Measurements from ENCODE around the gene NAALADL2. TPM values are rescaled to one million over a fixed set of nuclear protein-coding genes. Genes with fewer than 3 reads are reported as not detected.
A peak's percentile ranks its signal among the peaks of the same experiment; 100 is the strongest.

NAALADL2 gene
- polyA plus RNA-seq, 1 donor from 2014 or later, result 1.6 TPM

DNA sequence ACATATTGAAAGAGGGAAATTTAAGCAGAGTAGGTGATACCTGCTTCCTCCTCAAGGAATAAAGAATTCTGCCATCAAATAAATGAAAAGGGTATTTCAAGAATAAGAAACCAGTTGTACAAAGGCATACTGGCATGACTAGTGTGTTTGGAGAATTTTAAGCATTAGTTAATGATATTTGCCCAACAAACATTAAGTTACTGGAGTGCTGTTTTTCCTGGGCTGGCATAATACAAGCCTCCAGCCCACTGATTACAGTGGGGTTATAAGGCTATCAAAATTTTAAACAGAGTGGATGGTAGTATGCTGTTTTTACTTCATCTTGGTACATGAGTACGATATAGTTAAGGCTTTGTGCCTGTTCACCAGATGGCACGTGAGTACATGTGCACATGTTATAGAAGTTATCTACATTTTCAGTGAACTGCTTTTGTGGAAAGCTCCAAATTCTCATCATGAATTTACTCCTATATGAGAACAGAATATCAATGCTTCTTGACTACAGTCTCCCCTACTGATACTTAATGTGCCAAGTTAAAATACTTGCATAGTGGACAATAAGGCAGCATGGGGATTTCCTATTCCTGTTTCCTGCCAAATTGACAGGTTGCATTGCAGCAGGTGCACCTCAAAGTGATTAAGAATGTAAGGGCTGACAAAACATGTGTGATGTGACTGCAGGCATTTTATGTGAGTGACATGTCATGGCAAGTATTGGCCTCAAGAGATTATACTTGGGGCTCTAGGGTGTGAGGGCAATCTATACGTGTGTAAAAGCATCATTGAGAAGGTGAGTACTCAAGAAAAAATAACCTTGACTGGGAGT lies 14.9 kb downstream of the NAALADL2 start:
- Histone ChIP-seq H3K9me2 (ENCODE audit: insufficient read depth, low read length) (no peaks in the 10 kb centered on the region), H3F3A (ENCODE audit: insufficient read depth, low read length, poor library complexity, severe bottlenecking) (no peaks in the 10 kb centered on the region), H2AFZ (ENCODE audit: low read depth, low read length) (no peak overlapping the region), H3K9me3 (ENCODE audit: low read length) (no peaks in the 10 kb centered on the region), H3K9ac (ENCODE audit: low read length) (no peak overlapping the region), H3K4me2 (ENCODE audit: low read length) (no peak overlapping the region), H3K27me3 (ENCODE audit: insufficient read depth, low read depth, low read length) (no peaks in the 10 kb centered on the region), H3K27ac (ENCODE audit: low read length) (no peak overlapping the region), H3K4me3 (ENCODE audit: low read length) (no peak overlapping the region), H3K36me3 (ENCODE audit: insufficient read depth, low read length) (no peaks in the 10 kb centered on the region), H3K79me2 (replicated peaks; ENCODE audit: insufficient read depth, low read length) (no peaks in the 10 kb centered on the region), H4K20me1 (ENCODE audit: insufficient read depth) (no peaks in the 10 kb centered on the region)
- TF ChIP-seq EZH2 (IDR thresholded peaks at IDR 0.05; ENCODE audit: borderline replicate concordance, insufficient read depth, low read length, poor library complexity, severe bottlenecking), result no peak
- peak; percentile 20 for TF ChIP-seq REST (IDR thresholded peaks at IDR 0.05; ENCODE audit: borderline replicate concordance)
- peak; percentile 96 for TF ChIP-seq POLR2AphosphoS5 (IDR thresholded peaks at IDR 0.05)
- TF ChIP-seq EP300 (conservative IDR thresholded peaks at IDR 0.05; ENCODE audit: poor library complexity, severe bottlenecking), result peak; percentile 95
- TF ChIP-seq CTCF (IDR thresholded peaks at IDR 0.05; ENCODE audit: poor library complexity, severe bottlenecking), result no peak
- no peak for TF ChIP-seq MXI1 (conservative IDR thresholded peaks at IDR 0.05; ENCODE audit: poor library complexity, severe bottlenecking)

DNA sequence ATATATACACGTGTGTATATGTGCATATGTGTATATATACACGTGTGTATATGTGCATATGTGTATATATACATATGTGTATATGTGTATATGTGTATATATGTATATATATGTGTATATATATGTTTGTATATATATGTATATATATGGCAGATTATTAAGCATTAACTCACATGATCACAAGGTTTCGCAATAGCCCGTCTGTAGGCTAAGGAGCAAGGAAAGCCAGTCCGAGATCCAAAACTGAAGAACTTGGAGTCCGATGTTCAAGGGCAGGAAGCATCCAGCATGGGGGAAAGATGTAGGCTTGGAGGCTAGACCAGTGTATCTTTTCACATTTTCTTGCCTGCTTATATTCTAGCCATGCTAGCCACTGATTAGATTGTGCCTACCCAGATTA lies 23.7 kb downstream of the NAALADL2 start:
- H4K20me1 ChIP-seq (ENCODE audit: insufficient read depth), result no peaks in the 10 kb centered on the region
- no peak overlapping the region for H2AFZ ChIP-seq (ENCODE audit: low read depth, low read length)
- no peak overlapping the region for H3K9ac ChIP-seq (ENCODE audit: low read length)

More for the DNA sequence above, 23.7 kb downstream of the NAALADL2 start:
- Histone ChIP-seq H3K36me3 (ENCODE audit: insufficient read depth, low read length) (no peaks in the 10 kb centered on the region), H3K27me3 (ENCODE audit: insufficient read depth, low read depth, low read length) (no peaks in the 10 kb centered on the region), H3K27ac (ENCODE audit: low read length) (no peak overlapping the region), H3K4me2 (ENCODE audit: low read length) (no peak overlapping the region), H3K79me2 (replicated peaks; ENCODE audit: insufficient read depth, low read length) (no peaks in the 10 kb centered on the region), H3K4me3 (ENCODE audit: low read length) (no peak overlapping the region), H3K9me3 (ENCODE audit: low read length) (no peaks in the 10 kb centered on the region), H3F3A (ENCODE audit: insufficient read depth, low read length, poor library complexity, severe bottlenecking) (no peaks in the 10 kb centered on the region), H3K9me2 (ENCODE audit: insufficient read depth, low read length) (no peaks in the 10 kb centered on the region)
- TF ChIP-seq TAF1 (IDR thresholded peaks at IDR 0.05; ENCODE audit: low read depth), result no peak
